HG02870 (cell line): ENCODE data around the gene FBLN1.

ENCODE experiments used
- ATAC-seq: cut with Tn5 transposase; IDR thresholded peaks from one replicate; pipeline ENCODE4 v1.9.1; 2021; ENCODE audit warnings: mild to moderate bottlenecking, moderate library complexity; ENCODE audit not compliant: unreplicated experiment

FBLN1 gene

GRCh38 chr22:45562537-45563361 lies 60.1 kb downstream of the FBLN1 start:
- ATAC-seq = no peak

- ATAC-seq = no peak
Measured at GRCh38 chr22:45563362-45564040, 60.8 kb downstream of the FBLN1 start.

GRCh38 chr22:45564349-45565030 lies 61.8 kb downstream of the FBLN1 start:
- no peak for ATAC-seq

GRCh38 chr22:45565171-45565570 lies 62.5 kb downstream of the FBLN1 start:
- ATAC-seq = no peak

DNA sequence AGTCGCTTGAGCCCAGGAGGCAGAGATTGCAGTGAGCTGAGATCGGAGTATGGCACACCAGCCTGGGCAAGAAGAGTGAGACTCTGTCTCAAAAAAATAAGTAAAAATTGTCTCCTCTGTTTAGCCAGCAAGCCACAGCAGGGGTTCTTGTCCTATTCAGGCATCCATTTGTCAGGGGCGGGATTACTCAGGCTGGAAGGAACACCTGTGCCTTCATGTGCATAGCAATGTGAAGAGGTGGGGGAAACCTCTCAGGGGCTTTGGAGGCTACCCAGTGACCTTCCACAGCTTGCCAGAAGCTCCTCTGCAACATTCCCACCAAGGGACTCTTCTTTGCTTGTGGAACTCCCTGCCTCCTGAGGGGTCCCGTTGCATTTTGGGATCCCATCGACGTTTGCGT lies 63.3 kb downstream of the FBLN1 start:
- no peak for ATAC-seq

- ATAC-seq = no peak
Measured at GRCh38 chr22:45568213-45568612, 65.5 kb downstream of the FBLN1 start.

DNA sequence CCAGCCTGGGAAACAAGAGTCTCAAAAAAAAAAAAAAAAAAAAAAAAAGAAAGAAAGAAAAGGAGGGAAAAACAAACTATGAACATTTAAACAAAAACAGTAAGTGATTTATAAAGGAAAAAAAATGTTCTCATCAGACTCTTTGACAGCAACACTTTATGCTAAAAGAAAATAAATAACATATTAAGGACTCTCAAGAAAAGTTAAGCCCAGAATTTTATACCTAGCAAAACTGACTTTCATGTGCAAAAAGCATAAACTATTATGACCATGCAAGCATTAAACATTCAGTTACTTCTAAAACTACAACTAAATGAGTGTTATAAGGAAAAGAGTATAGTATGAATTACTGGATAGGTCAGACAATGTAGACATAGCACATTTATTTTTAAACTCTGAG lies 68.4 kb downstream of the FBLN1 start:
- ATAC-seq = no peak

DNA sequence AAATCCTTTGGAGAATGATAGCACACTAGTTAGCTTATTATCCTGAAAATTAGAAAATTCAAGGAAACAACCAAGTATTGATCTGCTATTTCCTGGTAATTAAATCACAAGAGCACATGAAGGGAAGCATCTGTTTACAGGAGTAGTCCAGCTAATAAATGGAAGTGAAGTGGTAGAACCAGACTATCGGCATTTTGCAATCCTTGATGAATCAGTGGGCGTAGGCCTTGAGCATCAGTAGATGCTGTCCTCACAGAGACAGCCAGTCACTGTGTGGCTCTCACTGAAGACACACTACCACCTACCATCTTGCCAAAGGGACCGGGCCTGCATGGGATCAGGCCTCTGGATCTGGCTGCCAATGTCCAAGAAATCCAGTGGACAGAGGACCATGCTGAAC lies 69.8 kb downstream of the FBLN1 start:
- no peak for ATAC-seq

DNA sequence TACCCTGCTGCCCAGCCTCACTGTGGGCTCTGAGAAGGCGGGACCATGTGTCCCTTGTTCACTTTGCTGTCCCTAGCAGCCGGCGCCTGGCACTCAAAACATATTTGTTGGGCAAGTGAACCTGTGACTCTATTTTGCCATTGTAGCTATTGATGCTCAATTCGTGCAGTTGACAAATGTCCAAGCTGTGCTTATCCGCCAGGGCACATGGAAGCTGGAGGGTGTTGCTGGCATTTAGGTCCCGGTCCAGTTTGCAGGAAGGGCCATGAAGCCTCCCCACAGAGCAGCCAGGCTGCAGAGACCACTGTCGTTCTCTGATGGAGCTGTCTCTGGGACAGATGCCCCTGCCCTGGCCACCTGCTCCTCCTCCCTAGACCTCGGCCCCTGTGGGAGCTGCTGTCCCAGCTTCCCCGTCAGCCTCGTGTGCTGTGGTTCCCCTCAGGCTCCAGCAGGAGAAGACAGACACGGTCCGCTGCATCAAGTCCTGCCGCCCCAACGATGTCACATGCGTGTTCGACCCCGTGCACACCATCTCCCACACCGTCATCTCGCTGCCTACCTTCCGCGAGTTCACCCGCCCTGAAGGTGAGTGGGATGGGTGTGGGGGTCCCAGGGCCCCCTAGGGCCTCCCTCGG lies 71.5 kb downstream of the FBLN1 start:
- no peak for ATAC-seq

GRCh38 chr22:45575173-45575572 lies 72.5 kb downstream of the FBLN1 start:
- ATAC-seq = no peak

DNA sequence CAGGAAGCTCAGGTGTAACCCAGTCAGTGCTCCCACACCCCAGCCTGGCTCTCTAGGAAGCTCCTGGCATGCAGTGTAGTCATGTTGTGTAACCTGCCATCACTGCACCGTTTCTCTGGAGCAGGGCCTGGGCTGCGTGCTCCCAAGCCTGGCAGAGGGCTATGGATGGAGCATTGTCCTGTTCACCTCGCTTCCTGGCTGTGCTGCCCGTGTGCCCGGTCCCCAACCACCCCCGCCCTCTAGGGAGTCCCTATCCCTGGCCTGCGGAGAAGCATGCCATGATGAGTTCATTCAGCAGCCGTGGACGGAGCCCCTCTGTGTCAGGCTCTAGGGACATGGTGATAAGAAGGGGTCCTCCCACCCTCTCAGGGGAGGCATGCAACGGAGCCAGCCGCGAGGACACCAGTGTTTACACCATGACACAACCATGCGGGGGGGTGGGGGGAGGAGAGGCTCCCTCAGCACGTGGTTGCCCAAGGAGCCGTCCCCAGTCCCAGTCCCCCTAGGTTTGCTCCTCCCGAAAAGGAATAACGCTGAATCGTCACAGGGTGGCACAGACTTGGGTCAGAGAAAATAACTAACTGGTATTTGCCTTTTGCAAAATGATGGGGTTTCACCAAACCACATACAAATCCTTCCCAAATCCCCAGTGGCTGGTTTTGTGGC lies 73.1 kb downstream of the FBLN1 start:
- ATAC-seq = no peak

GRCh38 chr22:45576273-45576625 lies 73.6 kb downstream of the FBLN1 start:
- no peak for ATAC-seq

GRCh38 chr22:45576730-45577464 lies 74.2 kb downstream of the FBLN1 start:
- no peak for ATAC-seq

DNA sequence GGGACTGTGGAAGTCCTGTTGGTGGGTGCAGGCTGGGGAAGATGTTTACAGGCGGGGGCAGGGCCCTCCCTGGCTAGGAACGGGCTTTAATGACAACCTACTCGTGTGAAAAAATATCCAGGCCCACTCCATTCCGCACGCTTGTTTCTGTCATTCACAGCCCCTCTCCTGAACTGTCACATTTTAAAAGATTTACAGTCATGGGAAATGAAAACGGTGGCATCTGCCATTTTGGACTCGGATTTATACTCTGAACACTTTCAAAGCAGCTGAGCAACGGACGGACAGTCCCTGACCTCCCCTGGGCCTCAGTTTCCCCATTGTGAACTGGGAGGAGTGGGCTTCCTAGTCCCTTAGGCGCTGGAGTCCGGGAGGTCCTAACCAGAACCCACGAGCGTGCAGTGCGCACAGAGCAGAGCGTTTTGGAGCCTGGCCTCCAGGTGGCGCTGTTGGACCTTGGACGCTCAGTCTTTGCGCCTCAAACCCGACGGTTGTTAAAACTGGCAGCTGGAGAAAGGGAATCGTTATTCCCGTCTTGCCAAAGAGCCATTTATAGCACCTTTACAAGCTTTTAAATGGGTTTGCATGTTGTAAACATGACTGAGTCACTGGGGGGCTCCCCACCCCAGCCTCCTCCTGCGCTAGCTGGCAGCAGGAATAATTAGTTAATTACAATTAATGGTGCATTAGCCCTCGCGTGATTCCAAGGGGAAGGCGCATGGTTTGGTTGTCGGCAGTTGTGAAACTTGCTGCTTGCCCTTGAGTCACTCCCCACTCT lies 75.3 kb downstream of the FBLN1 start:
- no peak for ATAC-seq

DNA sequence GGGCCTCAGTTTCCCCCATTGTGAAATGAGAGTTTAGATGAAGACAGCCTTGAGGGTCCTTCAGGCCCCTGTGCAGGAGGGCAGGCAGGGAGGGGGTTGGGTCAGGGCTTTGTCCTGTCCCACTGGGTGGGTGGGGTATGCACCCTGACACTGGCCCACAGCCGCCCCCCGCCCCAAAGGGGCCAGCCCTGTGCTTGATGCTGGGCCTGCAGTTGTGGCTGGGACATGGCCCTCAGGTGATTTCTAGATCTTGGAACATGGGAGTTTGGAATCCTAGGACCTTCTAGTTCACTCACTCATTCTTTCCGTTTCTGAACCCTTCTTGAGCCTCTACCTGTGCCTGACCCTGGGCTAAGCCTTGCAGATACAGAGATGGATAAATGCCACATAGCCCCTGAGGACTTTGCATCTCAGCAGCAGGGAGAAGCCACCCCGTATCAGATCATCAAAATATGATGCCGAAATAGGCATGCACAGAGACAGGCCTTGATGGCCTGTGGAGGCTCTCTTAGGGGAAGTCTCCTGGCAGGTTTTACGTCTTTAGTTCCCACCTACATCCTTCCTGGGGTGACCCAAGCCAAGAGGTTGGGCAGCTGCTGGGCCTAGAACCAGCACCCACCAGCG lies 76.0 kb downstream of the FBLN1 start:
- no peak for ATAC-seq

GRCh38 chr22:45579306-45579705 lies 76.6 kb downstream of the FBLN1 start:
- no peak for ATAC-seq

GRCh38 chr22:45579806-45580725 lies 77.4 kb downstream of the FBLN1 start:
- no peak for ATAC-seq
